Stimulated activated naive B cell treated with anti-CD40 and anti-IgM and Interleukin-4, amounts not matched to agents 10 μg/mL and 1 μg/mL and 100 μg/mL, for 72 hours (primary cell): ENCODE measurements around the gene YWHAE.
"Not testable (repeated sequence)": the region's sequence is repeated elsewhere in the genome, so short reads cannot be mapped to it uniquely, and the experiment has no call there.

Experiments used
- ATAC-seq, 2 donors: fragments of 150-1000 bp; cut with Tn5 transposase; replicated peaks; 2 replicates each; pipeline ENCODE4 v1.10.0; 2021; ENCODE audit warnings: moderate library complexity in 1 of 2
- DNase-seq: peaks from one replicate; pipeline ENCODE4 v3.0.0; 2021
- H3K27ac Mint-ChIP-seq: one replicate; pipeline ENCODE4 v1.8.0; 2022; ENCODE audit warnings: mild to moderate bottlenecking, mixed read lengths
- H3K27me3 Mint-ChIP-seq, 2 donors: one replicate each; pipeline ENCODE4 v1.8.0; 2022; ENCODE audit warnings: mixed read lengths in 2 of 2
- H3K36me3 Mint-ChIP-seq, 2 donors: one replicate each; pipeline ENCODE4 v1.8.0; 2022; ENCODE audit warnings: mixed read lengths in 2 of 2, mild to moderate bottlenecking in 1 of 2
- H3K4me1 Mint-ChIP-seq, 2 donors: one replicate each; pipeline ENCODE4 v1.8.0; 2022; ENCODE audit warnings: mixed read lengths in 2 of 2, mild to moderate bottlenecking in 1 of 2
- H3K4me3 Mint-ChIP-seq, 2 donors: one replicate each; pipeline ENCODE4 v1.8.0; 2022; ENCODE audit warnings: mild to moderate bottlenecking in 2 of 2, mixed read lengths in 2 of 2, moderate library complexity in 1 of 2
- H3K9me3 Mint-ChIP-seq, 2 donors: one replicate each; pipeline ENCODE4 v1.8.0; 2022; ENCODE audit warnings: mixed read lengths in 2 of 2, mild to moderate bottlenecking in 1 of 2

YWHAE gene

DNA sequence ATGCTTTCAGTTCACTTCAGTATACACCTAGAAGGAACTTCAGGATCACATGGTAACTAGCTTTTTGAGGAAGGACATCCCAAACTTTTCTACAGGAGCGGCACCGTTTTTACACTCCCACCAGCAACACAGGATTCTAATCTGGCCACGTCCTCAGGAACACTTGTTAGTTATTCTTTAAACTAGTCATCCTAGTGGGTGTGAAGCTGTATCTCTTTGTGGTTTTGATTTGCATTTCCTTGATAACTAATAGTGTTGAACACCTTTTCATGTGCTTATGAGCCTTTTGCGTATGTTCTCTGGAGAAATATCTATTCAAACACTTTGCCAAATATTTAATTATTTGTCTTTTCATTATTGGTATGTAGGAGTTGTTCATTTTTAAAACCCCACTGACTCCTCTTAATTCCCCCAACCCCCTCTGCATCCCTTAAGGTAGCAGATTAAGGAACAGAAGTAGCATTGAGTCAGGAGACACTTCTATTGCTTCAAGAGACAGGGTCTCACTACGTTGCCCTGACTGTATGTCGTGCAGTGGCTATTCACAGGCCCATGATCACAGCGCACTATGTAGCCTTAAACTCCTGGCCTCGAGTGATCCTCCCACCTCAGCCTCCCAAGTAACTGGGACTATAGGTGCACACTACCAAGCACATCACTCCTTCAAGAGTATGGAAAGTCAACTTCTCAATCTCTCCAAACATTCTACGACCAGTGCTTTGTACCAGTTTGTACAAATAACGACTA lies 25.4 kb downstream of the YWHAE start:
- H3K36me3 Mint-ChIP-seq = peaks cover 16 to 43% of the 10 kb centered on the region in 2 donors
- no peaks in the 10 kb centered on the region for H3K9me3 Mint-ChIP-seq
- DNase-seq = no peak
- H3K27me3 Mint-ChIP-seq = no peaks in the 10 kb centered on the region
- peak overlapping the region; percentile 25 to 34 for H3K4me3 Mint-ChIP-seq
- H3K4me1 Mint-ChIP-seq = peaks cover 37 to 89% of the 10 kb centered on the region in 2 donors
- peak overlapping the region; percentile 52 for H3K27ac Mint-ChIP-seq
- peak; percentile 39 to 55 for ATAC-seq

DNA sequence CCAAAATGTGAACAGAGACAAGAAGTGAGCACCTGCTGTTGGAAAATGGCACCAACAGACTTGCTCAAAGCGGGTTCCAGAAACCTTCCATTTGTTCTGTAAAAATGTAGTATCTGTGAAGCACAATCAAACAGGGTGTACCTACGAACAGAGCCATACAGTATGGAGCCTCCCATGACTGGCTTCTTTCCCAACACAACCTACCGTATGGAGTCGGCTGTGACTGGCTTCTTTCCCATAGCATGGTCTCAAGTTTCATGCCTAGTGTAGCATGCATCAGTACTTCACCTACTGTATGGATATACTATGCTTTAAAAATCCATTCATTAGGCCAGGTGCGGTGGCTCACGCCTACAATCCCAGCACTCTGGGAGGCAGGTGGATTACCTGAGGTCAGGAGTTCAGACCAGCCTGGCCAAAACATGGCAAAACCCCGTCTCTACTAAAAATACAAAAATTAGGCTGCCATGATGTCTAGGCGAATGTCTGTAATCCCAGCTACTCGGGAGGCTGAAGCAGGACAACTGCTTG lies 26.2 kb downstream of the YWHAE start:
- ATAC-seq (no peak), DNase-seq (no peak)
- Mint-ChIP-seq H3K27ac (peak overlapping the region; percentile 31), H3K4me3 (no peak overlapping the region), H3K36me3 (peaks cover 16 to 45% of the 10 kb centered on the region in 2 donors), H3K4me1 (peaks cover 33 to 86% of the 10 kb centered on the region in 2 donors), H3K27me3 (no peaks in the 10 kb centered on the region), H3K9me3 (no peaks in the 10 kb centered on the region)

DNA sequence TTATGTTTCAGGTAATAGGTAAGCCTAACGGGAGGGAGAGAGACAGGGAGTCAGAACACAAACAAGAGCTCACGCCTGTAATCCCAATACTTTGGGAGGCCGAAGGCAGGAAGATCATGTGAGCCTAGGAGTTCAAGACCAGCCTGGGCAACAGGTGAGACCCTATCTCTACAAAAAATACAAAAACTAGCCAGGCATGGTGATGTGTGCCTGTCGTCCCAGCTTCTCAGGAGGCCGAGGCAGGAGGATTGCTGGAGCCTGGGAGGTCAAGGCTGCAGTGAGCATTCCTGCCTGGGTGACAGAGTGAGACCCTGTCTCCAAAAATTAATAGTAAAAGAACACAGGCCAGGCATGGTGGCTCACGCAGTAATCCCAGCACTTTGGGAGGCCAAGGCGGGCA lies 27.4 kb downstream of the YWHAE start:
- Mint-ChIP-seq H3K27me3 (no peaks in the 10 kb centered on the region), H3K4me1 (peaks cover 32 to 82% of the 10 kb centered on the region in 2 donors), H3K27ac (no peak overlapping the region), H3K4me3 (no peak overlapping the region), H3K36me3 (peaks cover 17 to 38% of the 10 kb centered on the region in 2 donors), H3K9me3 (no peaks in the 10 kb centered on the region)
- ATAC-seq = no peak
- DNase-seq = no peak

DNA sequence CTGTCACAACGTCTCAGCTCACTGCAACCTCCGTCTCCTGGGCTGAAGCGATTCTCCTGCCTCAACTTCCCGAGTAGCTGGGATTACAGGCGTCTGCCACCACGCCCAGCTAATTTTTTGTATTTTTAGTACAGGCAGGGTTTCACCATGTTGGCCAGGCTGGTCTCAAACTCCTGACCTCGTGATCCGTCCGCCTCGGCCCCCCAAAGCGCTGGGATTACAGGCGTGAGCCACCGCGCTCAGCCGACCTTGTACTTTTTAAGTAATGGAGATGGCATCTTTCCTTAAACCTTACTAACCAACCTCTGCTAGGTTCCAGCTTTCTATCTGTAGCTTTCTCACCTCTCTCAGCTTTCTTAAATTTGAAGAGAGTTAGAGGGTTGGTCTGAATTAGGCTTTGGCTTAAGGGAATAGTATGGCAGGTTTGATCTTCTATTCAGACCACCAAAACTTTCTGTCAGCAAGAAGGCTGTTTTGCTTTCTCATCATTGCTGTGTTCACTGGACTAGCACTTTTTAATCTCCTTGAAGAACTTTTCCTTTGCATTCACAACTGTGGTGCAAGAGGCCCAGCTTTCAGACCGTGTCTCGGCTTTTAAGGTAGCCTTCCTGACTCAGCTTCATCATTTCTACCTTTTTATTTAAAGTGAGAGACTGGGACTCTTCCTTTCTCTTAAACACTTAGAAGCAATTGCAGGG lies 28.0 kb downstream of the YWHAE start:
- H3K36me3 Mint-ChIP-seq = peaks cover 22 to 38% of the 10 kb centered on the region in 2 donors
- H3K4me3 Mint-ChIP-seq = no peak overlapping the region
- H3K27ac Mint-ChIP-seq = no peak overlapping the region
- H3K9me3 Mint-ChIP-seq = no peaks in the 10 kb centered on the region
- no peaks in the 10 kb centered on the region for H3K27me3 Mint-ChIP-seq
- ATAC-seq = no peak
- DNase-seq = no peak
- peaks cover 34 to 82% of the 10 kb centered on the region in 2 donors for H3K4me1 Mint-ChIP-seq

DNA sequence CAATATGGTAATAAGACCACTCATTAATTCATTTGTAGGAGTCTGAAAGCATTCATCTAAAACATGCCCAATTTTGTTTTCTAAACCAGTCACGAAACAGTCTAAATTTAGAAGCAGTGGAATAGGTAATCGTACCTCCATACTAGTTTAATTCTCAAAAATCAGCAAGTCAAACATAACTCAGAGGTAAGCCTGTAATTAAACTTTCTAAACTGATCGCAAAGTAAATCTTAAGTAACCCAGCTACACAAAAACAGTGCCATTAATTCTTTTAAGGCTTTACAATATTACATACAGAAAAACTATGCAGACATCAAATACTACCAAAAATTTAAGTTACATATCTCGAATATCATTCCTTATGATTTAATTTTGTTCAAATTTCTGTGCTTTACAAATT lies 31.4 kb downstream of the YWHAE start:
- Mint-ChIP-seq H3K4me3 (no peak overlapping the region), H3K36me3 (peaks cover 24 to 35% of the 10 kb centered on the region in 2 donors), H3K4me1 (peaks cover 18 to 67% of the 10 kb centered on the region in 2 donors), H3K9me3 (peaks cover 0 to 1% of the 10 kb centered on the region in 2 donors), H3K27me3 (no peaks in the 10 kb centered on the region), H3K27ac (no peak overlapping the region)
- ATAC-seq (no peak), DNase-seq (no peak)

- no peak for DNase-seq
These were observed 32.7 kb downstream of the YWHAE start for GRCh38 chr17:1367351-1367745.

GRCh38 chr17:1366234-1366633 lies 33.8 kb downstream of the YWHAE start:
- Mint-ChIP-seq H3K27me3 (no peaks in the 10 kb centered on the region), H3K9me3 (peaks cover 0 to 1% of the 10 kb centered on the region in 2 donors), H3K4me3 (no peak overlapping the region), H3K27ac (no peak overlapping the region), H3K4me1 (peaks cover 34 to 66% of the 10 kb centered on the region in 2 donors), H3K36me3 (peaks cover 30 to 39% of the 10 kb centered on the region in 2 donors)
- DNase-seq (no peak), ATAC-seq (no peak)

More at GRCh38 chr17:1367351-1367745, 32.7 kb downstream of the YWHAE start:
- Mint-ChIP-seq H3K9me3 (peaks cover 0 to 1% of the 10 kb centered on the region in 2 donors), H3K27me3 (no peaks in the 10 kb centered on the region), H3K36me3 (peaks cover 28 to 37% of the 10 kb centered on the region in 2 donors), H3K27ac (peak overlapping the region; percentile 70), H3K4me3 (no peak overlapping the region), H3K4me1 (peaks cover 30 to 68% of the 10 kb centered on the region in 2 donors)
- ATAC-seq = no peak

DNA sequence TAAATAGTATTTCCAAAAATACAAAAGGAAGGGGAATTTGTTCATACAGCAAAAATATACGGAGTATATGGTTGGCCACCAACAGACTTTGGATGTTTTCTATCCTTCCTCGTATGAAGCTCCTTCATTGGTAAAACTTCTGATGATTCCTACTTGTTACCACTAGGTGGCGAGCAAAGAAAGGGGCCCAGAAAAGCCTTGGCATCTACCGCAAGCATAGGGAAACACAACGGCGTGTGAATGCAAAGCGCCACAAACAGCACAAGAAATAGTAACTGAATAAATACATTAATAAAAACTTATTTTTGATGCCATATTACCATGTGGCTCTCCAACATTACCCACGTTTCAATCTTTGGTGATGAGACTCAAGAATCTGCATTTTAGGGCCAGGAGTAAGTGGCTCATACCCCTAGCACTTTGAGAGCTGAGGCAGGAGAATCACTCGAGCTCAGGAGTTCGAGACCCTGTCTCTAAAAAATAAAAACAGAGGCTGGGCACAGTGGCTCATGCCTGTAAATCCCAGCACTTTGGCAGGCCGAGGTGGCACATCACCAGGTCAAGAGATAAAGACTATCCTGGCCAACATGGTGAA lies 34.5 kb downstream of the YWHAE start:
- H3K4me3 Mint-ChIP-seq = no peak overlapping the region
- peak; percentile 62 to 74 for ATAC-seq
- H3K36me3 Mint-ChIP-seq = peaks cover 31 to 39% of the 10 kb centered on the region in 2 donors
- H3K27ac Mint-ChIP-seq = no peak overlapping the region
- peak; percentile 29 for DNase-seq
- H3K9me3 Mint-ChIP-seq = peaks cover 0 to 1% of the 10 kb centered on the region in 2 donors
- peaks cover 35 to 65% of the 10 kb centered on the region in 2 donors for H3K4me1 Mint-ChIP-seq
- H3K27me3 Mint-ChIP-seq = no peaks in the 10 kb centered on the region

- Mint-ChIP-seq H3K9me3 (peaks cover 0 to 1% of the 10 kb centered on the region in 2 donors), H3K36me3 (peaks cover 35 to 47% of the 10 kb centered on the region in 2 donors), H3K27ac (peak overlapping the region; percentile 87), H3K4me3 (peak overlapping the region; percentile 51 to 74), H3K27me3 (no peaks in the 10 kb centered on the region), H3K4me1 (peaks cover 36 to 56% of the 10 kb centered on the region in 2 donors)
- ATAC-seq (peak; percentile 82 to 85), DNase-seq (peak; percentile 17)
These were observed 37.1 kb downstream of the YWHAE start for GRCh38 chr17:1362964-1363363.

DNA sequence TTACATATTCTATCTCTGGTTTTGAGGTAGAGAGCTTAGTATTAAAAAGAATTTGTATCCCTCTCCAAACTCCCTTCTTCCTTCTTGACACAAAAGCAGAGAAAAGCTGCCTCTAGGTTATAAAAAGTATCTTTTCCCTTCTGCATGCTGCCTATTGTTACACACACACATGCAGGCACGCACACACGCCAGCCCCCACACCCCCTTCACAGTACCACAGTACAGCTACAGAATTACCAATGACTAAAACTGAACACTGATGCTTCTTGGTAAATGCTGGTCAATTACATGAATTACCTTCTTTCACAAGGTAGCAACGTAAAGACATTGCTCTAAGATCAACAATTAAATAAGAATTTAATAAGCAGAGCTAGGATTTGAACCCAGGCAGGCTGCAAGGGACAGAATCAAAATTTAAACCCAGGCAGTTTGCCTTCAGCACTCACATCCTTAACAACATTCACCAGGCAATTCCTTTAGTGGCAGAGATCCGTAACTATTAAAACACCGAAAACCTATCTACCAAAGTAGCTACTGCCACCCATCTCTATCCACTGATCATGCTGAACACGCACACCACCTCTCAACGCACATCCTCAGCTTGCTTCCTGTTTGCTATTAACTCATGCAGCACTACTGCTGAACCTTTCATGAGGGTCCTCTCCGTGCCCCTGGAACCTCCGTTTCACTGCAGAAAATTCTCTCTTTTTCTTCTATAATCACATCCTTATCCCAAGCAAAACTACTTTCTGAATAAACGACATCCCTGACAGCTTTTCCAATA lies 37.8 kb downstream of the YWHAE start:
- H3K36me3 Mint-ChIP-seq = peaks cover 34 to 51% of the 10 kb centered on the region in 2 donors
- no peak for DNase-seq
- H3K4me3 Mint-ChIP-seq = peak overlapping the region; percentile 51 to 74
- peak overlapping the region; percentile 87 for H3K27ac Mint-ChIP-seq
- peaks cover 0 to 1% of the 10 kb centered on the region in 2 donors for H3K9me3 Mint-ChIP-seq
- H3K27me3 Mint-ChIP-seq = no peaks in the 10 kb centered on the region
- peaks cover 34 to 49% of the 10 kb centered on the region in 2 donors for H3K4me1 Mint-ChIP-seq
- ATAC-seq = peak; percentile 75 to 76

GRCh38 chr17:1360975-1361374 lies 39.0 kb downstream of the YWHAE start:
- Mint-ChIP-seq H3K36me3 (peaks cover 34 to 57% of the 10 kb centered on the region in 2 donors), H3K4me1 (peaks cover 31 to 45% of the 10 kb centered on the region in 2 donors), H3K9me3 (peaks cover 0 to 1% of the 10 kb centered on the region in 2 donors), H3K27me3 (no peaks in the 10 kb centered on the region), H3K27ac (peak overlapping the region; percentile 31), H3K4me3 (no peak overlapping the region)
- ATAC-seq = no peak
- no peak for DNase-seq

GRCh38 chr17:1360315-1360714 lies 39.7 kb downstream of the YWHAE start:
- H3K36me3 Mint-ChIP-seq = peaks cover 41 to 62% of the 10 kb centered on the region in 2 donors
- not testable (repeated sequence) for DNase-seq, H3K4me3 Mint-ChIP-seq, H3K9me3 Mint-ChIP-seq, H3K27me3 Mint-ChIP-seq, ATAC-seq, H3K27ac Mint-ChIP-seq
- H3K4me1 Mint-ChIP-seq = peaks cover 31 to 44% of the 10 kb centered on the region in 2 donors

DNA sequence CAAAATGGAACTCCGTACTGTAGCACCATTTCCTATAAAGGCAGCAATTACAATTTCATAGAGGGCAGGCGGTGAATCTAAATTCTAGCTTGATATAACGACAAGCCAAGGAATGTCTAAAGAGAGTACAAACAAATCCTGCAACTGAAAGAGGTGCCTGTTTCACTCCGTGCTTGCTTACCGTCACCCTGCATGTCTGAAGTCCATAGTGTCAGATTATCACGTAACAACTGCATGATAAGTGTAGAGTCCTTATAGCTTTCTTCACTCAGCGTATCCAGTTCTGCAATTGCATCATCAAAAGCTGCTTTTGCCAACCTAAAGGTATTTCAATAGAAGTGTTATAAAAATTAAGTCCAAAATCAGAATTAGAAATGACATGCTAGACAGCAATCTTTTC lies 46.0 kb downstream of the YWHAE start:
- Mint-ChIP-seq H3K4me1 (peaks cover 7 to 10% of the 10 kb centered on the region in 2 donors), H3K36me3 (peaks cover 44 to 59% of the 10 kb centered on the region in 2 donors), H3K27me3 (no peaks in the 10 kb centered on the region), H3K27ac (no peak overlapping the region), H3K4me3 (no peak overlapping the region), H3K9me3 (no peaks in the 10 kb centered on the region)
- no peak for DNase-seq
- ATAC-seq = no peak
